ENCODE data around the gene CBLN3.

- TF ChIP-seq CTCF (IDR thresholded peaks at IDR 0.05) (no peak), EZH2 (IDR thresholded peaks at IDR 0.05) (no peak), EZH2phosphoT487 (IDR thresholded peaks at IDR 0.05) (no peak)
Observed at GRCh38 chr14:24435192-24435810, 5.8 kb upstream of the CBLN3 start.

Measured in neural progenitor cell (in vitro differentiated cells).